SH-SY5Y (cell line): ENCODE results near the gene FCHSD2.

Experiments used
- GATA2 ChIP-seq: IDR thresholded peaks from 2 replicates; pipeline ENCODE4 v1.6.1; 2011; ENCODE audit warnings: mild to moderate bottlenecking, low read depth, low read length
- GATA3 ChIP-seq: IDR thresholded peaks from 2 replicates; pipeline ENCODE4 v1.6.1; 2011; ENCODE audit warnings: low read depth, mild to moderate bottlenecking, low read length, moderate library complexity

GRCh38 chr11:72821221-72821919 is 320.7 kb downstream of the FCHSD2 start:
- TF ChIP-seq GATA2: no peak
- TF ChIP-seq GATA3: no peak
